ENCODE measurements around the gene FBXW8.

The FBXW8 gene

DNA sequence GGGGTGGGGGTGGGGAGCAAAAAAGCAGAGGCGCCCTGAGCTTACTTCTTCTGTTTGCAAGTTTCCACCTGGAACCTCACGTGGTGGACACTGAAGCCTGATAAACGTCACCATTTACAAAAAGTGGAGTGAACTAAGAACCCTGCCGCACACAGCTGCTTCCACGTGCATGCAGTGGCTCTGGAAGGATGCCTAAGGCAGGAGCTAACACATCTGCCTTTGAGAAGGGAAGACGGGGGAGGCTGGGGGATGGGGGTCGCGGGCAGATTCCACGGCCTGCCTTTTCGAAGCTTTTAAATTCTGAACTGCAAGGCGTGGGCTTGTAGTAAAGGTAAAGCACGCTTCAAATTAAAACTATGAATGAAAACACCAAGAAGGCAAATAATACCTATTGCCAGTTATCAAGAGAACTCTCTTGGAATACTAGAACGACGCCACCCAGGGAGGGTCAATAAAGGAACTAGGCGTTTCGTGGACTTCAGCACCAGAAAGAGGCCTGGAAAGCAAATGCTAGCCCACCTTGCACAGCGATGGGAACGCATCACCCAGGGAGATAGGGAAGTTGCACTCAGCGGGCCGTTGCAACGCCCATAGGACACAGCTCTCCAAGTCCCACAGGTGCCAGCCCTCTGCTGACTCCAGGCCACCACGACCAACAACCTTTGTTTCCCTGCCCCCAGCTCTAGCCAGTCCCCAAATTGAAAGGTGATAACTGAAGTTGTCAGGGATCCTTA, 126.7 kb downstream of the FBXW8 start:
- in situ Hi-C loops (cut with MboI; ENCODE audit: low sequenced_read_pairs) = no loop called here

DNA sequence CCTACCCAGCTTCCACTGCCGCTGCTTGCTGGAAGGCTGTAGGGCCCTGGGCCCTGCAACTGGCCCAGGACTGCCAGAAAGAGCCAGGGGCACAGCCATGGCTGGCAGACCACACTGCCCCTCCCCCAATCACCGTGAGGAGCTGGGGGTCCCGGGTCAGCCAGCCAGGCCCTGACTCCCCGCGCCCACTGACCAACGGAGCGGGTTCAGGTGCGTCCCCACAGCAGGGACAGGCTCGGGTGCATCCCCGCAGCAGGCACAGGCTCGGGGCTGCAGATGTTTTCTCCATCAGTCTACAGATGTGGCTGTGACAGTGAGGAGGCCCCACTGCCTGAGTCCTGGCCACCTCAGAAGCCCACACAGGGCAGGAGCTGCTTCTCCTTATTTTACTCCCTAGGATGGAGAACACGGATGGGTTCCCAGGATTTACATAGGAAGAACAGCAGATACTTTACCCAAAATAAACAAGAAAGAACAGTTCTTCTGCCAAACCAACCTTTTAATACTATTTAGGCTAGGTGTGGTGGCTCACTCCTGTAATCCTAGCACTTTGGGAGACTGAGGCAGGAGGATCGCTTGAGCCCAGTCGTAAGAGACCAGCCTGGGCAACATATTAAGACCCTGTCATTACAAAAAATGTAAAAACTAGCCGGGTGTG, 127.4 kb downstream of the FBXW8 start:
- in situ Hi-C loops (cut with MboI; ENCODE audit: low sequenced_read_pairs) = no loop called here

DNA sequence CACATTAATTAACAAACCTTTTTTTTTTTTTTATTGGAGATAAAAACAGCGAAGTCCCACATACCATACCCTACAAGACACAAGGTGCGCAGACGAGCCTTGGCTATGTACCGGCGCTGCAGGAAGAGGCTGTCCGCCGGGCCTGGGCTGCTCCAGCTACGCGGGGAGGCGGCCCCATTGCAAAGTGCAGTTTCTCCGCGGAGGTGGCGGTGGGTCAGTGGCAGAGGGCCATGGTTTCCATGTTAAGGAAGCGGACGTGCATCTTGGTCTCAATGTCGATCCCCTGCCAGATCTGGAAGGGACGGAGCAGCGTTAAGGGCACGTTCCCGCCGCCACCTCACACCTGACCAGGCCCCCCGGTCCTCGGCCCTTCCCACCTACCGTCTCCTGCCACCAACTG, 128.2 kb downstream of the FBXW8 start:
- in situ Hi-C loops (cut with MboI; ENCODE audit: low sequenced_read_pairs) = no loop called here

DNA sequence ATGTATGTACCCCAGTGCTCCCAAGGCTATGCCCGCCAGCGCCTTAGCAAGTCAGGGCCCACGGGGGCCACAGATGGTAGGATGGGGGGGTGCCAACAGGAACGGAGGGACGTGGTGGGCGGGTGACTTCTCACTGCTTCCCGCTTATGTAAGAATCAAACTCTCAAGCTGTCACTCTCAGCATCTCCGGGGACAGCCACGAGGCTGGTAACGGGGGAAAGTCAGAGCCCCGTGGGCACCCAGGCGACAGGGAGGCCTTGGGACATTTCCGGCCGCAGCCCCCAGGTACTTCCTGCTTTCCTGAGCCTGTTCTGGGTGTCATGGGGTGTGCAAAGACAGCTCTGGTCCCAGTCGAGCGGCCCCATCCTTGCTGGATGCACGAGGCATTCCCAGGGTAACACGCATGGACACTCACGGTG, 129.2 kb downstream of the FBXW8 start:
- in situ Hi-C loops (cut with MboI; ENCODE audit: low sequenced_read_pairs) = no loop called here

DNA sequence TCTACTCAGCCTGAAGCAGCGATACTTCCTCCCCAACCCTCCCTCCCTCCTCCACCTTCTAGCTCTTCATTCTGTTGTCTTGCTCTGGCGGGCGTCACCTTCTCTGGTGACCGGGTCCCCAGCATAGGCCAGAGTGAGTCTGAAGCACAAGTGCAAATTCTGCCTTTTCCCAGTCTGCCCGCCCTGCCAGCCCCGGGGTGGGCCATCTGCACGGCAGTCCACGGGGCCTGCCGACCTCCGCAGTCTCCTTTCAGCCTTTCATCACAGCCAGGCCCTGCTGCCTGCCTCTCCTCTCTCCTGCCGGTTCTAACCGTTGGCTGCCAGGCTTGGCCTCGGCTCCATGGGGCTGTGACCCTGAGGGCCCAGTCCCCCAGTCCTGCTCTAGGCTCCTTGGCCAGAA, 129.7 kb downstream of the FBXW8 start:
- in situ Hi-C loops (cut with MboI; ENCODE audit: low sequenced_read_pairs) = no loop called here

DNA sequence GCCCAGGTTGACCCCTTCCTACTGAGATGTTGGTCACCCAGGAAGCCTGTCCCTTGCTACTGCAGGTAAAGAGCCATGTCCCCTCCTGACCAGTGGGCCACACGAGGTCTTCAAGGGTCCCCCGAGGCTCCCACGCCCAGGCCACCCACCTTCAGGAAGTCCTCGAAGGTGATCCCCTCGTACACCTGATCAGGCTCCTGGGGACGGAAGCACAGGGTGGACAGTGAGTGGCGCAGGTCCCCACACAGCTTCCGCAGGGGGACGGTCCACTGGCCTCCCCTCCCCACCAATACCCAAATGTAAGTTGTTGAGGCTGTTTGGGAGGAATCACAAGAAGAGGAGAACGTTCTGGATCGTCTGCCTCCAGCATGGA, 131.0 kb downstream of the FBXW8 start:
- in situ Hi-C loops (cut with MboI; ENCODE audit: low sequenced_read_pairs) = no loop called here

DNA sequence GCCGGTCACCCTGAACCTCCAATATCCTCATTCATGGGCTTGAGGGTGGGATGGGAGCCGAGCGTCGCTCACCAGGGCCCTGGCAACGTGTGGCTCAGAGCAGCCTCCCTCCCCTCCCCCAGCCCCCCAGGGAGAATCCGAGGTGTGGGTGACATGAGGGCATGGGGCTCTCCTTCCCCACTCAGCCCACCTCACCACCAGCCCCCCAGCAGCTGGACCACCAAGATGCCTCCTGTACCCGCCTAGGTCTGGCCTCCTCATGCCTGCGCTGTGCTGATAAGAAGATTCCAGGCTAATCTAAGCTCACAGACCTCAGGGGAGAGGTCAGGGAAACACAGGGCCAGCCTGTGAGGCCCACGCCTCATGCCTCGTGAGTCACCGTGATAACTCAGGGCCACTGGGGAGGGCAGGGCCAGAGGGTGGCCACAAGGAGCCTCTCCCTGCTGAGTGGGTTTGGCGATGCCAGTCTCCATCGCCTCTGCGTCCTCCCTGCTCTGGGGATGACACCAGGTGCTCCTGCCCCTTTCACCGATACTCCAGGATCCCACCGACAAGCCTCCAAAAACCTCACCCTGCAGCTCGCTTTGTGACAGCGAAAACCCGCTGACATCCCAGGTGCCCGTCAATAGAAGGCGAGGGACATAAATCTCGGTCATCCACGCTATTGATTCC, 131.6 kb downstream of the FBXW8 start:
- in situ Hi-C loops (cut with MboI; ENCODE audit: low sequenced_read_pairs) = no loop called here

DNA sequence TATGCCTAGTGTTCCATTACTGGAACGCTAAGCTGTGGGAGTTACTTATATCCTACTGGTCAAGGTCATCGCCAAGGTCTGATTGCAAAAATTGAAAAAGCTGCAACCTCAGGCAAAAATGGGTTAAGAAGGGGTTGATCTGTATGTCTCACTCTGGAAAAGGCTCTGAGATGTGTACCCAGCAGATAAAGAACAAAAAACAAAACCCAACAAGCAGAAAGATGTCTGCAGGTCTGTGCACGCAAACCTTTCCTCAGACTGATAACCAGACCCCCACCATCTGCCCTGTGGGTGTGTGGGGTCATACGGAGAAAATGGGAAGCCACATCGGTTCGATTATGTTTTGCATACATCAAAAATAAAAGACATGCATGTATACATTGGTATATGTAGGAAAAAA, 132.1 kb downstream of the FBXW8 start:
- in situ Hi-C loops (cut with MboI; ENCODE audit: low sequenced_read_pairs) = no loop called here

DNA sequence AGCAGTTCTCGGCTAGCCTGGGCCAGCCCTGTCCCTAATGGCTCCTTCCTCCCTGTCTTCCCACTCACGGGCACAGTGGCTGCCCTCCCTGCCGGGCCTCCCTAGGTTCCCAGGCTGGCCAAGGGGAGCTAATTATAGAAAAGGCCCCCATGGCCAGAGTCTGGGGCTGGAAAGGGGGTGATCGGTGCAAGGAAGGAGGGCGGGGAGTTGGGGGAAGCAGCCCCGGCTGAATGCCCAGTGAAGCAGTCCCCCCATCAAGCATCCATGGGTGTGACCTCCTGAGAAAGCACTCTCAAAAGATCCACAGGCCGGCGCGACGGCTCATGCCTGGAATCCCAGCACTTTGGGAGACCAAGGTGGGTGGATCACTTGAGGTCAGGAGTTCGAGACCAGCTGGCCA, 133.6 kb downstream of the FBXW8 start:
- in situ Hi-C loops (cut with MboI; ENCODE audit: low sequenced_read_pairs) = no loop called here

DNA sequence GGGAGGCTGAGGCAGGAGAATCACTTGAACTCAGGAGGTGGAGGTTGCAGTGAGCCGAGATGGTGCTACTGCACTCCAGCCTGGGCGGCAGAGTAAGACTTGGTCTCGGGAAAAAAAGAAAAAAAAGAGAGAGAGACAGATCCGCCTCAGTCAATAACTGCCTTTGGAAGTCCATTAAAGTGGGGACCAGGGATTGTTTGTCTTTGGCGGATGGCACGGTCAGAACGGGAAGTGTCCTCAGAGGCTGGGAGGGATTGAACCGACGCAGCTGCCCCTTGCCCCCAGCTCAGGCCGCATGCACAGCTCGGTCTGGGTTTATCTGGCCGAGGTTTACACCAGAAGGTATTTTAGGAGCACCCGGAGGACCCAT, 134.0 kb downstream of the FBXW8 start:
- in situ Hi-C loops (cut with MboI; ENCODE audit: low sequenced_read_pairs) = no loop called here

DNA sequence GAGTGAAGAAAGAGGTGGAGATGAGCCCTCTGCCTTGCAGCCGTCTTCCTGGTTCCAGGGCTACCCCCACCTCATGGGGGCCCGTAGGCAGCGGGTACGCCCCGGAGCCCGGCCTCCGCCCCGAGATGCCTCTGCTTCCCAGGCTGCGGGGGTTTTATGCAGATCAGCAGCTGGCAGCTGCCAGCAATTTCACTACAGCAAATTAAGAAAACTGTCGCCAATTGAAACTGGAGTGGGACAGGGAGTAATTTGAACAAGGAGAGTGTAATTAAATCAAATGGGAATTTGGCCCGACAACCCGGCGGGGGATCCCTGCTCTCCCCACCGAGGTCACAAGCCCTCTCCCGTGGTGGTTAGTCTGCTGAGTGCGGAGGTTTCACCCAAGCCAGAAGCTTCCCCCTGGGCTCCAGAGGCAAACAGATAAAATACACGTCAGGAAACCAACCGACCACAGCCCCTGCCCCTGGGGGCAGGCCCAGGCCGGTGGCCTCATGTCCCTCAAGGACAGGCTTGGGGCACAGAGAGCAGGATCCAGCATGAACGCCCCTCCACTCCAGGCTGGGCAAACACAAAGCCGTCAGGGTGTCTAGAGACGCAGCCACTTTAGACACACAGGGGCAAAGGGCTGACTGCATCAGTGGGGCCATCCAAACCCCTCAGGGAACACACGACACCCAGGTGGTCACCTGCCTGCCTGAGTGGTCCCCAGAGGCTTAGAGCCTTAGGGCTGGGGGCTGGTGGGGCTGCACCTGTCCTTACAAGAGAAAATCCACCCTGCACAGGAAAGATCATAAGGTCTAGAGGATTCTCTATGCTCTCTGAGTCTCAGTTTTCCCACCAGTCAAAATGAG, 134.6 kb downstream of the FBXW8 start:
- in situ Hi-C loops (cut with MboI; ENCODE audit: low sequenced_read_pairs) = no loop called here

DNA sequence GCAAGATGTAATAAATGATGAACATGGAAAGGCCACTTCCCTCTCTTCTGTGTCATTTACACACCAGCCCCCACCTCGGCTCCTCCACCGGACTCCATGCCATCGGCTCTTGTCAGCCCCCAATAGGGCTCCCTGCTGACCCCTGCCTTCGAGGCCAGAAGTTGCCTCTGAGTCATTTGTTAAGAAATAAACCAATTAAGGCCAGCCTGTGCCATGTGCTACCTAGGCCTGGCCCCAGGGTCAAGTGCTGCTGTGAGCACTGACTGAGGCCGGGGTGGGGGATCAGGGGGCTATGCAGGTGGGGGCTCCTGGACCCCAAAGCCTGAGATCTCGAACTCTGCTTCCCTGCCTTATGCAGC, 135.2 kb downstream of the FBXW8 start:
- in situ Hi-C loops (cut with MboI; ENCODE audit: low sequenced_read_pairs) = no loop called here

DNA sequence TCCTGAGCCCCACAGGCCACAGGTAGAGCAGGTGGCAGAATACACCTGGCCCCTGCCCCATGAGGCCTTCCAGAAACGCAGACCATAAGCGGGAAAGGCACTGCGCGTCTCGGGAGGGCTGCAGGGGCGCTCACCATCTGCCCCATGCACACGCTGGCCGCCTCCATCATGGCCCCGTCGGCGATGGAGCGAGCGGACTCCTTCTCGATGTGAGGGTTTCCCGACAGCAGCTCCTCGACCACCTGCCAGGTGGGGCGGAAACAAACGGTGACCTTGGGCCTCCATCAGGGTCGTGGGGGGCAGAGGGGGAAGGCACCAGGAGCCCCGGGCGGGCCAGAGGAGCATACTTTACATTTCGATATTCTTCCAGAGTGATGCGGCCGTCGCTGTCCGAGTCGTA, 135.7 kb downstream of the FBXW8 start:
- in situ Hi-C loops (cut with MboI; ENCODE audit: low sequenced_read_pairs) = no loop called here

DNA sequence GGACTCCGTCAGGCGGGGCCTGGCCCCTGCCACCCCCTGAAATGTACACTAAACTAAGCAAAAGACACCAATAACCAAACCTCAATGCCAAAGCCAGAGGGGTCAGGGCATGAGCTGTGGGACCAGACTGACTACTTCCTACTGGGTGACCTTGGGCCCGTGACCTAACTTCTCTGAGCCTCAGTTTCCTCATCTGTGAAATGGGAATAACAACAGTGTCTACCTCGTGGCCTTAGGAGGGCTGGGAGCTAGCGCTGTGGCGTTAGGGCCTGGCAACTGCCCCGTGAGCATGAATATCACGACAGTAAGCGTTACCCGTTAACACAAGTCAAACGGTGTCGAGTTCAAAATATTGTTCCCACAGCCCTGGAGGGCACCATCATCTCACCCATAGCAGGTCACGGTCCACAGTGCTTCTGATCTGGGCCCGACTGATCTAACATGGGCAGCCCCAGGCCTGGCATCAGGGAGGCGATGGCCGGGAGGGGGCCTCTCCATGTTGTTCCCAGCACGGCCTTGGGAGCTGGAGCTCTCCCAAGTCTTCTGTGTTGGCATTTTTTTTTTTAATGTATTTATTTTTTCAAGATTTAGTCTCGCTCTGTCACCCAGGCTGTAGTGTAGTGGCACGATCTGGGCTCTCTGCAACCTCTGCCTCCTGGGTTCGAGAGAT, 136.2 kb downstream of the FBXW8 start:
- in situ Hi-C loops (cut with MboI; ENCODE audit: low sequenced_read_pairs) = no loop called here

DNA sequence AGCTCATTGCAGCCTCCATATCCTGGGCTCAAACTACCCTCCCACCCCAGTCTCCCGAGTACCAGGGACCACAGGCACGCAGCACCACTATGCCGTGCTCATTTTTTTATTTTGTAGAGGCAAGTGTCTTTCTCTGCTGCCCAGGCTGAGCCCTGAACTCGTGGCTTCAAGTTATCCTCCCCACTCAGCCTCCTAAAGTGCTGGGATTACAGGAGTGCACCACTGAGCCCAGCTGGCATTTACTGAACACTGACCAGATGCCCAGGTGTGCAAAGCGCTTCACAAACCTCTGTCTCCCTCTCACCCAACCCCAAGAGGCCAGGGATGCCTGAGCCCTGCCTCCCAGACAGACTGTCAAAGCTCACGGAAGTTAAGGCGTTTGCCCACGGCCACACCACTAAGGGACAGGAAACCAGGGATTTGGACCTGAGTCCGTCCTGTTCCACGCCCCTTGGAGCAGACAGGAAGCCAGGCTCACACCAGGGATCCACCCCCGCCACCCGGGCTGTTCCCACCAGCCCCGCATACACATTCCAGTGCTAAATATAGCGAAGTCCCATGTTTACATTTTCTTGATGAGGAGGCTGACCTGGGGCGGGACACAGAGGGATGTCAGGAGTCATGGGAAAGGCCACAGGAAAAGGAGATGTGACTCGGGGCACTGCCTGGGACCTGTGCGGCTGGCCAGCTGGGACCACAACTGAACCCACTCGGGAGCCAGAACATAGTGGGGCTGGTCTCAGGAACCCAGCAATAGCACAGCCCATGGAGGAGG, 137.2 kb downstream of the FBXW8 start:
- in situ Hi-C loops (cut with MboI; ENCODE audit: low sequenced_read_pairs) = no loop called here

DNA sequence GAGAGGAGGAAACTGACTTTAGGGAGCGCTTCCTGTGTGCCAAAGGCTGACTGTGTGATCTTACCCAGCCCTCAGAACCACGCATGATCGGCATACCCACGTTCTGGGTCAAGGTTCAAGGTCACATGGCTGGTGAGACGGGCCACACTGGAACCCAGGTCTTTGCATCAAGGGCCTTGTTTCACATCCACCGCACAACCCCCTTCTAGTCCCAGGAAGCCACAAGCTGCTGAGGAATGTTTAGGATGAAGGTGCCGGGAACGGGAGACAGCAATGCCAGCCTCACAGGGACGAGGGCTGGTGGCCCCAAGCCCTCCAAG, 137.8 kb downstream of the FBXW8 start:
- in situ Hi-C loops (cut with MboI; ENCODE audit: low sequenced_read_pairs) = no loop called here

DNA sequence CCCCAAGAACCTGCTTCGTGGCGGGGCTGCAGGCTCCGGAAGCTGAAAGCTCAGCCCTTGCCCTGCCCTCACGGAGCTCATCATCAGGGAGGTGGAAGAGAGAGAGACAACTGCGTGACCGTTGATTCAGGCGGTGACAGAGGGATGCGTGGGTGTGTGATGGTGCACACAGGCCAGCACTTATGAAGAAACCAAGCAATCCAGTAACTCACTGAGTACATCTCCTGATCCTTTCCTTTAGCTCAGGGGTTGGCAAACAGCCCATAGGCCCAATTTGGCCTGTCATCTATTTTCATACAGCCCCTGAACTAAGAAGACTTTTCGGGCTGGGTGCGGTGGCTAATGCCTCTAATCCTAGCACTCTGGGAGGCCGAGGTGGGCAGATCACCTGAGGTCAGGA, 138.5 kb downstream of the FBXW8 start:
- in situ Hi-C loops (cut with MboI; ENCODE audit: low sequenced_read_pairs) = no loop called here

DNA sequence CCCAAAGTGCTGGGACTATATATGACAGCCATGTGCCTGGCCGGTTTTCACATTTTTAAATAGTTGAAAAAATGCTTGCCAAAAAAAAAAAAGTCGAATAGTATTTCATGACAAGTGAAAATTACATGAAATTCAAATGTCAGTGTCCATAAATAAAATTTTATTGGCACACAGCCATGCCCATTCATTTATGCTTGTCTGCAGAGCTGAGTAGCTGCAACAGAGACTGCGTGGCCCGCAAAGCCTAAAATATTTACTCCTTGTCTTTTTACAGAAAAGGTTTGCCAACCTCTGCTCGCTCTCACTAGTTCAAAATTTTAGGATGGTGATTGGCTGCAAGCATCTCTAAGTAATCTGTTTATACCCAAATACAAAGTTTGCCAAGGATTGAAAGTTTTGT, 139.3 kb downstream of the FBXW8 start:
- in situ Hi-C loops (cut with MboI; ENCODE audit: low sequenced_read_pairs) = no loop called here

DNA sequence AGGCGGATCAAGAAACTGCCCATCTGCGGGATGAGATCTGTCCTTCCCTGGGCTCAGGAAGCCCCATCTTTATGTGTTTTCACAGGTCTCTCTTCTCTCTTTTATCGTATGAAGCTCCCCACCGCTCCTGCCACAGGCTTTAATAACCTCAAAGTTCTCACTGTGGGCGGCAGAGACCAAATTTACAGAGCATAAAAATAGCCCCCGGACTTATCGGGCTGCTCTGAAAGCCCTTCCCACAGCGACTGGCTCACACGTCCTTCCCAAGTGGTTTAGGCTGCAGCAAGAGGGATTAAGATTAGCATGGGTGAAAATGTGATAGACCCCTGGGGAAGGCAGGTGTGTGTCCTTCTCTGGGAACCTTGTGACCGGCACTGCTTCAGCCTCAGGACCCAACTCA, 140.6 kb downstream of the FBXW8 start:
- in situ Hi-C loops (cut with MboI; ENCODE audit: low sequenced_read_pairs) = no loop called here

DNA sequence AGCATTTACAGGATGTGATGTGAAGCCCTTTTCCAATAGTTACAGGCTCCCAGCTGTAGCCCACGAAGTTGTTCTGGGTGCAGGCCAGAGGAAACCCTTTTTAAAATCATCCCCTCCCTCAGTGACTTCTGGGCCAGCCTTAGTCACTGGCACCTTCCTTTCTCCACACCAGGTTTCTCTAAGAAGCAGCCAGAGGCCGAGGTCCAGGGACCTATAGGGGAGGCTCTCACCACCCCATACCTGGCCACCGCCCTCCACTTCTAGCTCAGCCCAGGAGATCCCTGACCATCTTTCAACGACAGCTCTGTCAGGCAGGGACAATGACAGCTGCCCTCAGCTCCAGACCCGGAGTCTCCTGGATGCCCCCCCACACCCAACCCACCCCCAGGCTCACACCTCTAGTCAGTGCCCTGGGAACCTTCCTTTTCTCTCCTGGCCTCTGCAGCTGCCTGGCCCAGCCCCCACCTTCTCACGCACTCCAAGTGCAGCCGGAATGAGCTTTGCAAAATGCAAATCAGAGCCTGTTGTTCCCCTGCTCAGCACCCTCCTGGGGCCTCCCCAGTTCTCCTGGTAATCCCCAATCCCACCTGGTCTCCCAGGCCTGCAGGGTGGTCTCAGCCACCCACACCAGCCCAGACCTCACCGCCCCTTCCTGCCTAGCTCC, 141.8 kb downstream of the FBXW8 start:
- in situ Hi-C loops (cut with MboI; ENCODE audit: low sequenced_read_pairs) = no loop called here

Data from hTERT RPE-1 (cell line).